Measurements from ENCODE around the gene SLC23A2.

- TF ChIP-seq HDGF (IDR thresholded peaks at IDR 0.05; ENCODE audit: borderline replicate concordance) = no peak
- TF ChIP-seq FOXK2 (IDR thresholded peaks at IDR 0.05) = no peak
- TF ChIP-seq CTBP1 (IDR thresholded peaks at IDR 0.05; ENCODE audit: borderline replicate concordance) = no peak
- no peak for TF ChIP-seq ZNF384 (IDR thresholded peaks at IDR 0.05)
- no peak for TF ChIP-seq SUZ12 (IDR thresholded peaks at IDR 0.05)
- no peak for TF ChIP-seq TARDBP (IDR thresholded peaks at IDR 0.05)
- no peak for TF ChIP-seq SP1 (IDR thresholded peaks at IDR 0.05)
- no peak for TF ChIP-seq ELF4 (IDR thresholded peaks at IDR 0.05)
- TF ChIP-seq FOXM1 (IDR thresholded peaks at IDR 0.05; ENCODE audit: borderline replicate concordance) = no peak
- no peak for TF ChIP-seq L3MBTL2 (conservative IDR thresholded peaks at IDR 0.05)
- no peak for TF ChIP-seq FOXA1 (IDR thresholded peaks at IDR 0.05)
- no peak for TF ChIP-seq ARNT (IDR thresholded peaks at IDR 0.05)
These were observed 146.8 kb downstream of the SLC23A2 start for GRCh38 chr20:4854561-4854901.
